NCI-H774 (cell line): Measurements from ENCODE around the gene TGM6.

Experiments
- DNase-seq: peaks from one replicate; lab custom pipeline; 2025; lab: John Stamatoyannopoulos, UW

The TGM6 gene

DNA sequence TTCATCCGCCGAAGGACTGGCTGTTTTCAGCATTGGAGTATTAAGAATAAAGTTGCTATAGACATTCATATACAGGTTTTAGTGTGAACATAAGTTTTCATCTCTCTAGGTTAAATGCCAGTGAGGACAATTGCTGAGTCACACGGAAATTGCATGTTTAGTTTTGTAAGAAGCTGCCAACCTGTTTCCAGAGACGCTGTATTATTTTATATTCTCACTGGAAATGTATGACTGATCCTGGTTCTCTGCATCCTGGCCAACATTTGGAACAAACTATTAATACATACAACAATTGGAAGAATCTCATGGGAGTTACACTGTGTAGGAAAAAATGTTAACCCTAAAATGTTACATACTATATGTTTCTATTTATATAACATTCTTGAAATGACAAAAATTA is 16.7 kb upstream of the TGM6 start:
- DNase-seq = no peak

DNA sequence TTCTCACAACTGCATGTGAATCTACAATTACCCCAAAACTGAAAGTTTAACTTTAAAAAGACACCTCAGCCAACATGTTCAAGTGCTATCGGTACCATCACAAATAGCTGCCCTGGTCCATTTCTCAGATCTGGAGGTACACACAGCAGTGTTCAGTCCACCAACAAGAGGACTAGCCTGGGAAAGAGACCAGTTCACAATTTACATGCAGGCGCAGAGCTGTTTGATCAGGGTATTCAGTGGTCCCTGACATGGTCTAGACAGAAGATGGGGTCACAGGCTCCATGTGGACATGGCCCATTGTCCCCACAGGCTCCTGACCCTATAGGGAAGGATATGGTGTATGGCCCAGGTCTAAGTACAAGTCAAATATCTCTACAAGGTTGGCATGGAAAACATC is 15.6 kb upstream of the TGM6 start:
- no peak for DNase-seq

DNA sequence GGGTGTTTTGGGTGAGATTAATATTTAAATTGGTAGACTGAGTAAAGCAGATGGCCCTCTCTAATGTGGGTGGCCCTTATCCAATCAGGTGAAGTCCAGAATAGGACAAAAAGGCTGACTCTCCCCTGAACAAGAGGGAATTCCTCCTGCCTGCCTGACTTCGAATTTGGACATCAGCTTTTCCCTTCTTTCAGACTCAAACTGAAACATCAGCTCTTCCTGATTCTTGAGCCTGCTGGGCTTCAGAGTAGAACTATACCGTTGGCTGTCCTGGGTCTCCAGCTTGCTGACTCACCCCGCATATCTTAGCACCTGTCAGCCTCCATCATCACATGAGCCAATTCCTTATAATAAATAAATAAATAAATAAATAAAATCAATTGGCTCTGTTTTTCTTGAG is 15.0 kb upstream of the TGM6 start:
- DNase-seq = no peak

GRCh38 chr20:2368621-2369020 is 12.1 kb upstream of the TGM6 start:
- no peak for DNase-seq

GRCh38 chr20:2373098-2373497 is 7.6 kb upstream of the TGM6 start:
- DNase-seq = no peak

DNA sequence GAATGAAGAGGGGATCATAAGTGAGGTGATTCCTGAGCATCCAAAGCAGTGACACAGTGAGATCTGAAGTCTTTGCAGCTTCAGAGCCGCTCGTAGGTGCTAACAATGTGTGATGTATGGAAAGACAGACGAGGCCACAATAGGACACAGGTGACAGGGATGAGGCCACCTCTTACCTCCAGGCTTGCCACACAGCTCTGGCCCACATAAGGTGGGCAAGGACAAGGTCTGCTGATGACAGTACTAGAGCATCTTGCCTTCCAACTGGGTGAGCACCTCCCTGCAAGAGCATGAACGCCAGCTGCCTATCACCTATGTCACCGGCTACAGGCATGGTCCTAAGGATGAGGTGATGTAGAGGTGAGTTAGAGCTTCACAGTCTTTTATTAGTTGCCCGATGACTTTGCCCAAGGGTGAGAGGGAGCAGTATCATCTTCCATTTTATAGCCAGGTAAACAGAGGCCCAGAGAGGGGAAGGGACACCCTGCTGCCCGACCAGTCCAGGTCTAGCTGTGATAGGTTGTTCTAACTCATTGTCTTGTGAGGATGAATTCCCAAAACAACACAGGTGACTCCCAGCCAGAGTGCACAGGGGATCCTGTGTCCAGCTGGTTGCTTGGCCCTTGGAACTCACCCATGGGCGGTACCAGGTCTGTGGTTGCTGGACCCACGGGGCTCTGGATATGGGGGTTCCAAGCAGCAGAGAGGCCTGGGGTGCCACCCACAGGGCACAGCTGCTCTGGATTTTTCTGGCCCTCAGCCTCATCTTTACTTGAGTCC is 6.2 kb upstream of the TGM6 start:
- DNase-seq = no peak

DNA sequence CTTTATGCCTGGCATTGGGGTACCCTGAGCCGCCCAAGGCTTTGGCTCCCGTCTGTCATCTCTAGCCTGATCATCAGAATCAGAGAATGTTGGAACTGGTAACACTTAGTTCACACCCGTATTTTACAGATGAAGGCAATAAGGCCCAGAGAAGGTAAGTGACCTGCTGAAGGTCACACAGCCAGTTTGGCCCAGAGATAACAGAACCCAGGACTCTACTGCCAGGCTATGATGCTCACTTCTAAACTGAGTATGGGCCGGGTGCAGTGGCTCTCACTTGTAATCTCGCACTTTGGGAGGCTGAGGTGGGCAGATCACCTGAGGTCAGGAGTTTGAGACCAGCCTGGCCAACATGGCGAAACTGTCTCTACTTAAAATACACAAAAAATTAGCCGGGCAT is 1.8 kb upstream of the TGM6 start:
- no peak for DNase-seq

- no peak for DNase-seq
Measured at GRCh38 chr20:2379511-2380229, 1.0 kb upstream of the TGM6 start.

GRCh38 chr20:2381303-2381702 is 602 bp downstream of the TGM6 start:
- no peak for DNase-seq

- DNase-seq = no peak
Measured at GRCh38 chr20:2382833-2383232, 2.1 kb downstream of the TGM6 start.

DNA sequence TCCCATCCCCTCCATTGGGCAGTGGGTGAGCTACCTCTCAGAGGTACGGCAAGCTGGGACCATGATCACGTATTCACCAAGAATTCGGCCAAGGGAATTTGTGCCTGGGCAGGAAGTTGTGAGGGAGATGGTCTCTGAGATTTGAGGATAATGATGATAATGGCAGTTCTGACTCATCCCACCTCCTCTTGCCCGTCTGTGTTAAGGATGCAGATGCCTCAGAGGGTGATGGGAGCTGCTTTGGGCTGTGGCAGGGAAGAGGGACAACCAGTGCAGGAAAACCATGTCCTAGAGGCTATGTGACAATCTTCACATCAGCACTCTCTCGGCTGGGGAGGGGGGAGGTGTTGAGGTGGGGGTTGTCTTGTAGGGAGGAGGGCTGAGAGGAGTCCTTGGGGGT is 4.3 kb downstream of the TGM6 start:
- no peak for DNase-seq

DNA sequence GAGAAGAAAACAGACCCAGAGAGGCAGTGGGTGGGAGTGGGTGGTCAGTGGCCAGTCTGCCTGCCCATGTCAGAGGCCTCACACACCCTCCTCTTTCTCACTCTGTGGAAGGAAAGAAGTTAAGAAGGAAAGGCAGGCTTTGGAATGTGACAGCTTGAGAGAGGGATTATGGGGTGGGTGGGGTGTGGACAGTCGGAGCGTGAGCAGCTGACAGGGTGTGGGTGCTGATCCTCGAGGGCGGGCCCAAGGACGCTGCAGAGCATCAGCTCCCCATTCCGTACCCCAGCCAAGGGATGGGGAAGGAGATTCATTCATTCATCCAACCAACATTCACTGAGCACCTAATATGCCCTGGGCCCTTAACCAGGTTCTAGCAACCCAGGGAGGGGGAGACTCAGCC is 4.8 kb downstream of the TGM6 start:
- no peak for DNase-seq

- no peak for DNase-seq
Measured at GRCh38 chr20:2386516-2387179, 5.9 kb downstream of the TGM6 start.

DNA sequence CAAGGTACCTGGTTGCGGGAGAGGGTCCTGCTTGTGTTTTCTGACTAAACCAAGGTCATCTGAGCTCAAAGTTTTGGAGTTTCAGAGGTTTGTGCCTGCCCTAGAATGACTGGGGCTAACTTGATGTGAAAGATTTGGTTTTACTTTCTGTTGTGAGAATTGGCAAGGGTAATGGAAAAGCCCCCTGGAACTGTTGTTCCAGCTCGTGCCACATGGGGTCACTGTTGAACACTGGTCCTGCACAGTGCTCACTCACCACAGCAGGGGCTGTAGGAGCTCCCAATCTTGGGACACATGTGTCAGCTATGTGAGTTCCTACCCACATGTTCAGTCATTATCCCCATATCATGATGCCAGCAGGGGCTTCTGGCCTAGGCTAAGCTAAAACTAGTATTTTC is 6.5 kb downstream of the TGM6 start:
- DNase-seq = no peak

DNA sequence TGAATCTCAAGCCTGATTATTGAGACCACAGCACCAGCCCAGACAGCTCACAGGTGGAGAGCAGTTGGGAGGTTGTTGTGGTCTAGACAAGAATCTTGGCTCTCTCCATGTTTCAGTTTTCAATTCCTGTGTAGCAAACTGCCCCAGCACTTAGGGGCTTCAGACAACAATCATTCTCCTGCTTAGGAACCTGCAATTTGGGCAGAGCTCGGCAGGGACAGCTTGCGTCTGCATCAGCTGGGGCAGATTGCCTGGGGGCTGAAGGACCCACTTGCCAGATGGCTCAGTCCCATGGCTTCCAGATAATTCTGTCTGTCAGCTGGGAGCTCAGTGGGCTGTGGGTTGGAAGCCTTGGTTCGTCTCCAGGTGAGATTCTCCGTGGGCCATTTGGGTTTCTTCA is 6.9 kb downstream of the TGM6 start:
- no peak for DNase-seq

GRCh38 chr20:2390951-2391675 is 10.4 kb downstream of the TGM6 start:
- no peak for DNase-seq

DNA sequence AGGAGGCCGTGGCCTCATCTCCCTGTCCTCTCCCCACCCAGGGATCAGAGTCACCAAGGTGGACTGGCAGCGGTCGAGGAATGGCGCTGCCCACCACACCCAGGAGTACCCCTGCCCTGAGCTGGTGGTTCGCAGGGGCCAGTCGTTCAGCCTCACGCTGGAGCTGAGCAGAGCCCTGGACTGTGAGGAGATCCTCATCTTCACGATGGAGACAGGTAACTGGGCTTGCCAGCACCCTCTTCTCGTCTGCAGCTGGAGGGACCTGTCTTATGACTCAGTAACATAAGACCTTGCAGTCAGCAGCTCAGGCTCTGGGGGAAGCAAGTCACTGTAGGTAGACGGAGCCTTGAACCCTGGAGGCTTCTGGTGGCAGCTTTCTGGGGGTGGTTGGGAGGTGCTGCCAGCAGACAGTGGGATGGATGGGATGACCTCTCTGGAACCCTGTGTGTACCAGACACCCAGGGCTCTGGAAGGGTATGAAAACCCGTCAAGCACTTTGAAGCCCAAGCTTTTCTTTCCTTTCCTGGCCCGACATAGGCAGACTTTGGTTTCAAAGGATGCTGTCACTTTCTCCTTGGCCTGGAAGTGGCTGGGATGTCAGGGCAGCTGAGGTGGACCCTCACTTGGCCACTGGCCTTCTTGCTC is 13.8 kb downstream of the TGM6 start:
- no peak for DNase-seq

GRCh38 chr20:2395136-2395535 is 14.4 kb downstream of the TGM6 start:
- DNase-seq = no peak

DNA sequence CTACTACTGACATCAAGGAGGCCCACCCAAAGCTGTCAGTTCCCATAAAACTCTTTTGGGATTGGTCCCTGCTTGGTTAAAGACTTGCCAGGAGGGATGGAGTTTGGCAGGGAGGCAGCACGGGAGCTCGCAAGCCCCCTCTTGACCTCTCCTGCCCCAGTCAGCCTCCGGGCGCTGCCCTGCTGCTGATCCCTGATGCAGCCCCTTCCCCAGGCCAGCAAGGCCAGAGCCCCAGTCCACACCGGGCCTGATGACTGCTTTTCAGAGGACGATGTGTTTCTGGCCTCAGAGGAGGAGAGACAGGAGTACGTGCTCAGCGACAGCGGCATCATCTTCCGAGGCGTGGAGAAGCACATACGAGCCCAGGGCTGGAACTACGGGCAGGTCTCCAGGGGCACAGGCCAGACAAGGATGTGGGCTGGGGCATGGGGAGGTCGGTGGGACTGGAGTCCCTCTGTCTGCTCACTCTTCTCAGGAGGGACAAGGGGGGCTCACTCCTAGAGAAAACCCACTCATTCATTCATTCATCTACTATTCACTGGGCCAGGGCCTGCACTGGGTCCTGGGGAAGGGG is 15.6 kb downstream of the TGM6 start:
- DNase-seq = no peak

DNA sequence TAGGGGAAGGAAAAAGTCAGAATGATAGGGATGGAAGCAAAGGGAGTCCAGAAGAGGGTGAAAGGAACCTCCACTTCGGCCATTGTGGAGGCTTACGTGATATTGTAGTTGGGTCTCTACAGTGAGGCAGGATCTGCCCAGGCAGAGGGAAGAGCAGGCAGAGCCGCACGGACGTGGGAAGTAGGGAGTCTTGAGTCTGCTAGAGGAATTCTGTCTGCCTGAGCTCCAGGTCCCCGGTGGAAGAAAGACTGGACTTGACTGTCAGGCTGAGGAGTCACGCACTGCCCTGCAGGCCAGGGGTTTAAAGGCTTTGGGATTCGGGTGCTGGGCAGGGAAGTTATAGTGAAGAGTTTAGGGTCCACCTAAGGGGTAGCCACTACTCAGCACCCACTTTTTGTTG is 16.4 kb downstream of the TGM6 start:
- no peak for DNase-seq

- no peak for DNase-seq
Measured at GRCh38 chr20:2397595-2398145, 17.0 kb downstream of the TGM6 start.
